GM13977 (cell line): ENCODE data around the gene EXOC4.

Experiments
- DNase-seq: peaks from one replicate; pipeline ENCODE4 v3.0.0; 2012; ENCODE audit warnings: low spot score
- CTCF ChIP-seq: IDR thresholded peaks from 2 replicates; pipeline ENCODE4 v1.5.1; 2012; ENCODE audit warnings: mild to moderate bottlenecking, control low read depth; ENCODE audit not compliant: insufficient read depth; ENCODE audit errors: extremely low read depth, missing control alignments
- in situ Hi-C: fragments of 300-500 bp; cut with MboI; formaldehyde crosslinking; loops from one replicate; pipeline ENCODE4 v1.12.0; 2022; ENCODE audit warnings: low sequenced_read_pairs, low pct_unique_long_range_greater_than_20kb, mixed read lengths, inconsistent platforms; ENCODE audit not compliant: unreplicated experiment

EXOC4 gene

DNA sequence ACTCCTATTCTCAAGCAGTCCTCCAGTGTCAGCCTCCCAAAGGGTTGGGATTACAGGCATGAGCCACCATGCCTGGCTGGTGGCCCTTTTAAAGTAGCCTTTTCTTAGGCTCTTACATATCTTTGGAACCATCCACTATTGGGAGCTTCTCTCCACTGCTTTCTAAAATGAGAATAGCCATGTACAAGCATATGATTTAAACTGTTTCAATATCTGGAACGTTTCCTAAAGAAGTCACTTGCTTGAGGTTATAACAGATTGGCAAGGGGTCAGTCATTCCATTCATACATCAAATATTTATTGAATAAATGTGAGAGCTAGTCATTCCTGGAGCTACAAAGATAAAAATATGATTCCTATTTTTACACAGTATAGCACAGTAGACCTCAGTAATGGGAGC lies 776.9 kb downstream of the EXOC4 start:
- DNase-seq, result no peak
- in situ Hi-C loops, result no loop called here
- no peak for TF ChIP-seq CTCF

GRCh38 chr7:134030460-134030865 lies 777.6 kb downstream of the EXOC4 start:
- TF ChIP-seq CTCF, result no peak
- DNase-seq, result no peak

DNA sequence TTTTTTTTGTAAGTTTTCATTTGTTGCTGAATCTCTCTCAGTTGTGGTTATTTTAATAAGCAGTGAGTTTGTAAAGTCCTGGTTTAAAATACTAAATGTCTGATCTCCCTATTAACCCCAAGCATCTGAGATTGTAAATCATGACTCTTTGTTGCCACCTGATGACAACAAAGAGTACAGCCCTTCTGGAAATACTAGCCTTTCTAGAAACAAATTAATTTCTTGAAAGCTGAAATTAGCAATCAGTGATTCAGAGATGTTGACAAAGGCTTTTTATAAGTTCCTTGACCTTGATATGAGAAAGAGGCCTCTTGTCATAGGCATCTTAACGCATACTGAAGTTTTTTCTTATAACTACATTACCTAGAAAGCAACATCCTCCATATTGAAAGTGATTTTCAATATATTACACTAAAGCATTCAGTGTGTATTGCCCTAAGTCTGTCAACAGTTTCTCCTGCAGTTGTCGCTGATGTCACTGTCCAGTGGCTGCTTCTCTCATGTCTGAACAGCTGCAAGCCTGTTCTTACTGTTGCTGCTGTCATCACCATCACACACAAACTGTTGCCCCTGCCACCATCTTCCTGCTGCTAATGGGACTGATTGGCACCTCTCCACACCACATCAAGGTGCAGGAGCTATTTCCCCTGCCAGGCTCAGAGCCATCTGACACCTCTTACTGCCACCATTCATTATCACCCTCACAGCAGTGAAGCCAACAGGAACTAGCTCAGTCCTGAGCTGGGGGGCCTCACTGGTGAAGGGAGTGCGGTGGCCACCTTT lies 779.1 kb downstream of the EXOC4 start:
- TF ChIP-seq CTCF, result no peak
- in situ Hi-C loops, result no loop called here
- DNase-seq, result no peak

More at GRCh38 chr7:134030460-134030865, 777.6 kb downstream of the EXOC4 start:
- in situ Hi-C loops, result no loop called here

DNA sequence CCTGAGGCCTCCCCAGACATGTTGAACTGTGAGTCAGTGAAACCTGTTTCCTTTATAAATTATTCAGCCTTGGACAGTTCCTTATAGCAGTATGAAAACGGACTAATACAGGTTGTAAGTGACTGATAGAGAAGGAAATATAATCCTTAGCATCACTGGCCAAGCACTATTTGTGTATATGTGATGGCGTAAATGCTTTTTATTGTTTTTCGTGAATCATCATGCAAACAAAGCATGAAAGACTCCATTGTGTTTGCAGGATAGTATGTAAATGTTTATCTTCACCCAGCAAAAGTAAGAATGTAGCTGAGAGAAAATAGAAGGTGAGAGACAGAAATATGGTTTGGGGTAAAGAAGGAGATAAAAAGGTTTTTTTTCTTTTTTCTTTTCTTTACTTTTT lies 781.8 kb downstream of the EXOC4 start:
- TF ChIP-seq CTCF, result no peak
- in situ Hi-C loops, result no loop called here
- no peak for DNase-seq

- no peak for TF ChIP-seq CTCF
Observed at GRCh38 chr7:134037991-134038390, 785.1 kb downstream of the EXOC4 start.

GRCh38 chr7:134040988-134041387 lies 788.1 kb downstream of the EXOC4 start:
- no peak for DNase-seq
- TF ChIP-seq CTCF, result no peak
- in situ Hi-C loops, result no loop called here

More at GRCh38 chr7:134037991-134038390, 785.1 kb downstream of the EXOC4 start:
- in situ Hi-C loops, result no loop called here
- DNase-seq, result no peak

DNA sequence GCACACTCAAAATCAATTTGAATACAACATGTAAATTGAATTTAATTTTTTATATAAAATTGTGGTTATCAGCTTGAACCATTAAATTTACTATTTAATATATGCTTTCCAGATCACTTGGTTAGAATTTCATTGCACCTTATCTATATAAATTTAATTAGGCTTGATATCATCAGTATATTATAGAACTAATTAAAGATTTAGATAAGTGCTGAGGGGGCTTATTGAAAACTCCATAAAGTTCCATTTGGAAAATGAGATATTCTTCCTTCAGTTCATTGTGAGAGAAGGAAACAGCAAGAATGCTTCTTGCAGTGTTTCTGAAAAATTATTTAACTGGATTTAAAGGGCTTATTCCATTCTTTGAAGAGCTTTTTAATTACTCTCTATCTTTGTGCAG lies 788.6 kb downstream of the EXOC4 start:
- in situ Hi-C loops, result no loop called here
- no peak for DNase-seq
- TF ChIP-seq CTCF, result no peak
